GM19043 (cell line): ENCODE results near the gene COLEC11.
"Not testable (repeated sequence)": the region's sequence is repeated elsewhere in the genome, so short reads cannot be mapped to it uniquely, and the experiment has no call there.

Experiments used
- ATAC-seq: cut with Tn5 transposase; IDR thresholded peaks from one replicate; pipeline ENCODE4 v1.9.1; 2021; ENCODE audit warnings: low read depth; ENCODE audit not compliant: unreplicated experiment

The COLEC11 gene

GRCh38 chr2:3619661-3620060 lies 24.7 kb downstream of the COLEC11 start:
- not testable (repeated sequence) for ATAC-seq

GRCh38 chr2:3620834-3621233 lies 25.9 kb downstream of the COLEC11 start:
- ATAC-seq = no peak

GRCh38 chr2:3622967-3623366 lies 28.1 kb downstream of the COLEC11 start:
- ATAC-seq = no peak

GRCh38 chr2:3624059-3624794 lies 29.3 kb downstream of the COLEC11 start:
- peak; percentile 81 for ATAC-seq

DNA sequence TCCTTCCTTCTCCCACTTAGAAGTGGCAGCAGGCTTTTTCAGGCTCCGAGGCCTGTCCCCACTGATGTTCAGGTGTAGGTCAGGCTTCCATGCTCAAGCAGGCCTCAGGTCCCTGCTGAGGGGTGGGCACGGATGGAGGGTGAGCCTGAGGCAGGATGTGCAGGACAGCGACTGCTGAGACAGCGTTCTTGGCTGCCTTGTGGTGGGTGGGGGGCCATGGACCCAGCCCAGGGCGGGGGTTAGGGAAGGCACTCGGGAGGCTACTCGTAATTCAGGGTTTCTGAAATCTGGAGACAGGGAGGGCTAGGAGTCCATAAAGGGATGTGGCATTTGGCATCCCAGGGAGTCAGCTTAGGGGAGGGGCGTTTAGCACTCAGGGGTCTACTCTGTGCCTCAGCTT lies 30.3 kb downstream of the COLEC11 start:
- ATAC-seq = no peak

GRCh38 chr2:3626118-3626811 lies 31.4 kb downstream of the COLEC11 start:
- ATAC-seq = no peak

GRCh38 chr2:3626812-3627499 lies 32.0 kb downstream of the COLEC11 start:
- no peak for ATAC-seq

DNA sequence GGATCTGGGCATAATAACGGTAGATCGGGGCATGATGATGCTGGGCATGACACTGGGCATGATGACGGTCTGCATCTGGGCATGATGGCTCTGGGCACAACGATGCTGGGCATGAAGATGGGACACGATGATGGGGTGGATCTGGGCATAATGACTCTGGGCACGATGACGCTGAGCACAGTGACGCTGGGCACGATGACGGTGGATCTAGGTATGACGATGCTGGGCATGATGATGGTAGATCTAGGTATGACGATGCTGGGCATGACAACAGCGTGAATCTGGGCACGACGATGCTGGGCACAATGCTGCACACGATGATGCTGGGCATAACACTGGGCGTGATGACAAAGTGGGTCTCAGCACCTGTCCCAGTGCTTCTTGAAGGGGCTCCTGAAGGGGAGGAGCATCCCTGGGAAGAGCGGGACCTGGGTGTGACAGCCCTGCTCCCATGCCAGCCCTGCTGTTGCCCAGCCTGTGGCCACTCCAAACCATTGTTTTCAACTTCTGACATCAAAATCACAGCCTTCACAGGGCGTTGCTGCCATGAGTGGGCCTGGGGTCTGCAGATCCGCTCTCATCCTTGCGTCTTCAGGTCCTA lies 32.7 kb downstream of the COLEC11 start:
- ATAC-seq = no peak

- no peak for ATAC-seq
These were observed 33.3 kb downstream of the COLEC11 start for GRCh38 chr2:3628241-3628679.

DNA sequence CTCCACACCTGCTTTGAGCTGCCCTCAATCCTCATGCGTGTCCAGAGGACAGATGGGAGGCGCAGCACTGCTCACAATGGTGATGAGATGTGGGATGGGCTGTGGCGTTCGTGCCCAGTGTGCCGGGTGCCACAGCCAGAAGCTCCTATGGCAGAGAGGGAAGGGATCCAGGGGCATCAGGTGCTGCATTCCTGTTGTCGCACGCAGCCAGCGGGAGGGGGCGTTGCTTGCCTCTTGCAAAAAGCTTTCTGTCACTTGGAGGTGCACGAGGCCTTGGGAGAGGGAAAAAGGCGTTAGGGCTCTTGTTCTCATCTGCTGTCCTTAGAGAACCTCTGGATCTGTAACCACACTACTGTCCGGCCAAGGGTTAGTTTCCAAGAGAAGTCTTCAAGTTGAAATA lies 33.9 kb downstream of the COLEC11 start:
- no peak for ATAC-seq

DNA sequence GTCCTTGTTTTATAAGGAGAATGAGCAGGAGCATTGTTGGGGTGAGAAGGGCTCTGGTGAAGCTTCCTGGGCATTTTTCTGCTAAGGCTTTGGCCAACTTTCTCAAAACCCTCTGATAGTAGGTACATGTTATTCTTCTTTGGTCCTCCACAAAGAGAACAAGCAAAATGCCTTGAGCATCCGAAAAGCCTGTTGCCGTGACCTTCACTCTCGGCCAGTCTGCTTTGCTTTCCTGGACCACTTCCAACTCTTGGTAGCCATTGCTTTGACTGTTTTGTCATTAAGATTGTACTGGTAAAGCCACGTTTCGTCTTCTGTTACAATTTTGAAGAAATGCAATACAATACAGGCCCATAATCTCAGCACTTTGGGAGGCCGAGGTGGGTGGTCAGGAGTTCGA lies 35.7 kb downstream of the COLEC11 start:
- ATAC-seq = no peak

DNA sequence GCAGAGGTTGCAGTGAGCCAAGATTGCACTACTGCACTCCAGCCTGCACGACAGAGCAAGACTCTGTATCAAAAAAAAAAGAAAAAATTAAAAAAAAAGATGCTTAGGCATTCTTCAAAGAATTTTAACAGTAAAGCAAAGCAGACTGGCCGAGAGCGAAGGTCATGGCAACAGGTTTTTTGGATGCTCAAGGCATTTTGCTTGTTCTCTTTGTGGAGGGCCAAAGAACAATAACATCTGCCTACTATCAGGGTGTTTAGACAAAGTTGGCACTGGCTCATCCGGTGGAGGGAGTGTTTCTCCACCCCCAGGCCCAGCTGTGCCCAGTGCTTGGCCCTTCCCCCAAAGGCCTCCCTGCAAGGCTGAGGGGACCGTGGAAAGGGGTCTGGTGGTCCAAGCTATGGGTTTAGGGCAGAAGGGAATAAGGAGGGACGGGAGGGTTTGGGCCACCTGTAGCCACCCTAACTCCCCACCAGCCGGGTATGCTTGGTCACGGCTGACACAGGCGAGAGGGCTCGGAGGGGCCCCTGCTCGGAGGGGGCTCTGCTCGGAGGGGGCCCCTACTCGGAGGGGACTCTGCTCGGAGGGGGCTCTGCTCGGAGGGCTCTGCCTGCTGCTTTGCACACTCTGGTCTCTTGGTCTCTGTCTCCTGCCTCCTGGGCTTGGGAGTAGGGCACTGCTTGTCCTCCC lies 36.4 kb downstream of the COLEC11 start:
- no peak for ATAC-seq

- ATAC-seq = no peak
These were observed 37.1 kb downstream of the COLEC11 start for GRCh38 chr2:3631851-3632659.

DNA sequence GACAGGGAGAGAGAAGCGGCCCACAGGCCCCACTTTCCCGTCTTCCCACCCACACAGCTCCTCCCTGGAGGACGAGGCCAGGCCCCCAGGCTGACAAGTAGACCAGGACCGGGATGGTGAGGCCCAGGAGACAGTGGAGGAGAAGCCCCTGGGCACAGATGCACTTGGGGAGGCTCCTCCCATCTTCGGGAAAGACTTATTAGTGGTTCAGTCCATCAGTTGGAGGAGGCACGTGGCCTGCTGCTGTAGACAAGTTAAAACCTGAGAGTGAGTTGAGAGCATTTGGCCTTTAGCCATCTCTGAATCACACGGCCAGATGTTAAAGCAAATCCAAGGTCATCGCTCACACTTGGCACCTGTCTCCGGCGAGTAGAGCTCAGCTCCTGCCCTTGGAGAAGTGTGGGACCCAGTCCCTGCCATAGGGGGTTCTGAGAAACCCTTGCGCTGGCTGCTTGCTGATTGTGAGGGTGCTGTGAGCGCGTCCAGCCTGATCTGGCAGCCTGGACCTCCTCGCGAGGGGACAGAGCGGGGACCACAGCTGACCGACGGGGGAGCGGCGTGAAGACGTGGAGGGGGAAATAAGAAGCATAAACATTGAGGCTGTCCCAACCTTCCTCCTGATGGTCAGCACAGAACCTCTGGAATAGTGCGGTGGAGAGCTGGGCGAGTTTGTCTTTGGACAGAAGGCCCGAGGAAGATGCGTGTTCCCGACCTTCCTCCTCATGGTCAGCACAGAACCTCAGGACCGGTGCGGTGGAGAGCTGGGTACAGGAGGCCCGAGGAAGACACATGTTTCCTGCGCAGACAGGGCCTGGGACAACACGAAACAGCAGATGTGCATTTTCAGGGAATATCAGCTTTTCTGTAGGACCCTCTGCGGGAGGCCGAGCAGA lies 38.4 kb downstream of the COLEC11 start:
- ATAC-seq = no peak

DNA sequence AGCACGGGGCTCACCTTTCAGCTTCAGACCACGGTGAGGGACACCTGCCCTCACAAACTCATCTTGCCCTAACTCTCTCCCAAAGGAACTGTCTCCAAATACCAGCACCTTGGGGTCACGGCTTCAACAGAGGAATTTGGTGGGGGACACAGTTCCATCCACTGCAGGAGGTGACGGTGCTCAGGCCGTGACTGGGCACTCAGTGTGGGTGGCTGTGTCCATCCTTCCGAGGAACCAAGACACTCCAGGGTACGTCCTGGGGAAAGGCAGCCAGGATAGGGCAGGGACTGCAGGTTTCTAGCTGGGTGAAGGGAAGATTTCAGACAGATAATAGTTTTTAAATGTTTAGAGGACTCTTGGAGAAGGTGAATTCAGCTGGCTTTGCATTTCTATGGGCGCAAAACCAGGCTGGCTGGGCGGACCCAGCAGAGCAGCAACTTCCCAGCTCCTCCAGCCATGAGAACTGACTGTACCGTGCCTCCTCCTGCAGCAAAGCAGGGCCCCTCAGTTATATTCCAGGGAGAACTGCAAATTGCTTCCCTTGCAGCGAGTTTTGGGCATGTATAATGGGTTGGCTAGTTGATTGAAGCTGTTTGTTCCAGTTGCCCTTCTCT lies 39.2 kb downstream of the COLEC11 start:
- no peak for ATAC-seq

DNA sequence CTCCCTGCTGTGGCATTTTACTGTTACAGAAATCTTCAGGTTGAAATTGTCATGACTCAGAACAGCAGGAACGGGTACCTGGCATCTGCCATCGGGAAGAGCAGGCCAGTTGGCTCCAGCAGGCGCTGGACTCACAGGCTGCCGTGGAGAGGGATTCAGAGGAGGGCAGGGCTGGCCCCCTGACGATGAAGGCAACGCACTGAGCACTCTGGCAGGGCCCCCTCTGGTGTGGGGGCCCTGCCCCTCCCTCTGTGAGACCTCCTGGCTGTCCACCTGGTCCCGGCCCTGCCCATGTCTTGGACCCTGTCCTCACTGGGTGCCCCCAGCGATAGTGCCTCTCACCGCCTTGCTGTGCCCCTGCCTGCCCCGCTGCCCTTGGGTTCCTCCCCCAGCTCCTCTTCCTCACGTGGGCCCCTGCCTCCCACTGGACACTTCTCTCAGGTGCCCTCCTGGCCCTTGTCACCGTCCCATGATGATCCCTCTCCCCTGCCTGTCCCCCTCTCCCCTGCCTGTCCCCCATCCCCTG lies 39.7 kb downstream of the COLEC11 start:
- ATAC-seq = no peak

DNA sequence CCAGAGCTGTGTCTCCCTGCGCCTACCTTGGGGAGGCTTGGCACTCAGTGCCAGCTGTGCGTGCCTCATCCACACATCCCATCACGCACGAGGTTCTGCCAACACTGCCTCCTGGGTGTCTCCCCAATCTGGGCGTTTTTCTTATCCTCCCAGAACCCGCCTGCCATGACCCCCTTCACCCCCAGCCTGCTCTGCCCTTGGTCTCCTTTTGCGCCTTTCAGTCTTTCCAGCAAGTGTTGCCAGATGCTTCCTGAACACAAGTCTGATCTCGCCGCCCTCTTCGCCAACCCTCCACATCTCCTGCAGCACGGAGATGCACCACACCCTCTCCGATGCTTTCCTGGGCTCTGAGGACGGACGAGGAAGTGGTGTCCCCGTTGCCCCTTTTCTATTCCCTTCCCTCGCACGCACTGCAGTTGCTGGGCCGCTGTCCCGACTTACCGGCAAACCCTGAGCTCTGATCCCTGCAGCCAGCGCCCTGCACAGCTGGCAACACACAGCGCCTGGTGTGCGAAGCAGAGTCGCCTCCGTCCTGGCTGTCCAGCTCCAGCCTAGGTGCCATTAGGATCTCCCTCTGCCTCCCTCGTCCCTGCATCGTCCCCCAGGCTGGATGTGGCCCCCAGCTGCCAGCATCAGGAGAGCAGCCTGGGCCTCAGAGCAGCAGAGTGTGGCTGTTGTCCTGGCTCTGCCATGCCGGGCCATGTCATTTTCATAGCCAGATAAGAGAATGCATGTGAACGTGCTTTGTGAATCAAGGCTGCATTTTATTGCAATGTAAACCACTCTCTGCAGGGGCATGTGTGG lies 40.5 kb downstream of the COLEC11 start:
- ATAC-seq = no peak
